ENCODE measurements around the gene REV1. TPM values are rescaled to one million over a fixed set of nuclear protein-coding genes. Genes with fewer than 3 reads are reported as not detected.
A peak's percentile ranks its signal among the peaks of the same experiment; 100 is the strongest.

The REV1 gene
- total RNA-seq, 1 donor from 2014 or later, result 24.4 TPM

DNA sequence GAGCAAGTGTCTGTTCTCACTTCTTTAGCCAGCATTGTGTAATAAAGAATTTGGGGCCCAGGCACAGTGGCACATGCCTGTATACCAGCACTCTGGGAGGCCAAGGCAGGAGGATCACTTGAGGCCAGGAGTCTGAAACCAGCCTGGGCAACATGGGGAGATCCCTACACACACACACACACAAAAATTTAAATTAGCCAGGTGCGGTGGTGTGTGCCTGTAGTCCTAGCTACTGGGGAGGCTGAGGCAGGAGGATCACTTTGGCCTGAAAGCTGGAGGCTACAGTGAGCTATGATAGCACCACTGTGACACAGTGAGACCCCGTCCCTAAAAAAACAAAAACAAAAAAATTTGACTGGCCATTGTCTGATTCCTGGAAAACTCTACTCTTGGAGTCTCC is 8.3 kb downstream of the REV1 start:
- no peak overlapping the region for H3K27ac ChIP-seq (ENCODE audit: low read depth, low read length)
- H3K4me1 ChIP-seq (ENCODE audit: insufficient read depth, low read length), result peaks cover 7% of the 10 kb centered on the region
- no peaks in the 10 kb centered on the region for H3K9me3 ChIP-seq (ENCODE audit: insufficient read depth, low read depth, low read length)
- Mint-ChIP-seq H3K9me3 (ENCODE audit: unreplicated experiment) (no peaks in the 10 kb centered on the region), H3K4me1 (ENCODE audit: low read depth, unreplicated experiment) (peaks cover 21% of the 10 kb centered on the region), H3K27me3 (ENCODE audit: low read depth, unreplicated experiment) (no peaks in the 10 kb centered on the region), H3K27ac (ENCODE audit: unreplicated experiment) (no peak overlapping the region), H3K36me3 (ENCODE audit: low read depth, unreplicated experiment) (no peaks in the 10 kb centered on the region), H3K4me3 (ENCODE audit: unreplicated experiment) (no peak overlapping the region)
- no peak overlapping the region for H3K9ac ChIP-seq (ENCODE audit: low read length)
- no peak overlapping the region for H2AFZ ChIP-seq (ENCODE audit: low read depth, low read length)
- no peaks in the 10 kb centered on the region for H3K36me3 ChIP-seq (ENCODE audit: insufficient read depth, low read length)
- no peak overlapping the region for H3K4me3 ChIP-seq (ENCODE audit: insufficient read depth, low read depth, low read length)
- H3K79me2 ChIP-seq (ENCODE audit: insufficient read depth, low read length), result peaks cover 100% of the 10 kb centered on the region
- H4K20me1 ChIP-seq (ENCODE audit: insufficient read depth, low read length), result peaks cover 79% of the 10 kb centered on the region
- no peak for DNase-seq (ENCODE audit: low read depth)
- no peaks in the 10 kb centered on the region for H3K27me3 ChIP-seq (ENCODE audit: insufficient read depth, low read length)
- TF ChIP-seq, protein P1, sequence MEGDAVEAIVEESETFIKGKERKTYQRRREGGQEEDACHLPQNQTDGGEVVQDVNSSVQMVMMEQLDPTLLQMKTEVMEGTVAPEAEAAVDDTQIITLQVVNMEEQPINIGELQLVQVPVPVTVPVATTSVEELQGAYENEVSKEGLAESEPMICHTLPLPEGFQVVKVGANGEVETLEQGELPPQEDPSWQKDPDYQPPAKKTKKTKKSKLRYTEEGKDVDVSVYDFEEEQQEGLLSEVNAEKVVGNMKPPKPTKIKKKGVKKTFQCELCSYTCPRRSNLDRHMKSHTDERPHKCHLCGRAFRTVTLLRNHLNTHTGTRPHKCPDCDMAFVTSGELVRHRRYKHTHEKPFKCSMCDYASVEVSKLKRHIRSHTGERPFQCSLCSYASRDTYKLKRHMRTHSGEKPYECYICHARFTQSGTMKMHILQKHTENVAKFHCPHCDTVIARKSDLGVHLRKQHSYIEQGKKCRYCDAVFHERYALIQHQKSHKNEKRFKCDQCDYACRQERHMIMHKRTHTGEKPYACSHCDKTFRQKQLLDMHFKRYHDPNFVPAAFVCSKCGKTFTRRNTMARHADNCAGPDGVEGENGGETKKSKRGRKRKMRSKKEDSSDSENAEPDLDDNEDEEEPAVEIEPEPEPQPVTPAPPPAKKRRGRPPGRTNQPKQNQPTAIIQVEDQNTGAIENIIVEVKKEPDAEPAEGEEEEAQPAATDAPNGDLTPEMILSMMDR (IDR thresholded peaks at IDR 0.05; ENCODE audit: insufficient read depth, low read depth, low read length), result no peak
- no peak for TF ChIP-seq EZH2 (IDR thresholded peaks at IDR 0.05; ENCODE audit: insufficient read depth, low read length)
- H3K4me2 ChIP-seq (ENCODE audit: low read length), result no peak overlapping the region
- FAIRE-seq, result no peak

DNA sequence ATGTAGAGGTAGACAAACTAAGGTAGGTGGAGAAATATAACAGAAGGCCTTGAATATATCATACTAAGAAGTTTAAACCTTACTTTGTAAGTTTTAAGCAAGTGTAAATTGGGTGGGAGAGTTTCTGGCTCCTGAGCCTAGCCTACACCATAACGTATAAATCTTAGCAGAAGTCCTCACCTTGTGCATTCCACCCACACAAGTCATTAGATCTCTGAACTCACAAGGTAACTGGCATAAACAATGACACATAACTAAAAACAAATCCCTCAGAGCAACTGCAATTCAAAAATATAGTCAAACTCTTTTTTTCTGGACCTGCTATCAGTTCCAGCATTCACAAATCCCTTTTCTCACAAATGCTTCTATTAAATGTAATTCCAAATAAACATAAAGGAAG is 9.4 kb downstream of the REV1 start:
- no peaks in the 10 kb centered on the region for H3K9me3 Mint-ChIP-seq (ENCODE audit: unreplicated experiment)
- TF ChIP-seq, protein P1 (IDR thresholded peaks at IDR 0.05; ENCODE audit: insufficient read depth, low read depth, low read length), result no peak
- no peak for TF ChIP-seq EZH2 (IDR thresholded peaks at IDR 0.05; ENCODE audit: insufficient read depth, low read length)
- peak; percentile 24 for DNase-seq (ENCODE audit: low read depth)
- Histone ChIP-seq H3K9ac (ENCODE audit: low read length) (no peak overlapping the region), H4K20me1 (ENCODE audit: insufficient read depth, low read length) (peaks cover 71% of the 10 kb centered on the region), H3K4me1 (ENCODE audit: insufficient read depth, low read length) (peaks cover 6% of the 10 kb centered on the region), H3K79me2 (ENCODE audit: insufficient read depth, low read length) (peaks cover 100% of the 10 kb centered on the region), H3K9me3 (ENCODE audit: insufficient read depth, low read depth, low read length) (no peaks in the 10 kb centered on the region), H3K4me2 (ENCODE audit: low read length) (peak overlapping the region; percentile 34), H2AFZ (ENCODE audit: low read depth, low read length) (no peak overlapping the region), H3K27me3 (ENCODE audit: insufficient read depth, low read length) (no peaks in the 10 kb centered on the region), H3K36me3 (ENCODE audit: insufficient read depth, low read length) (no peaks in the 10 kb centered on the region), H3K27ac (ENCODE audit: low read depth, low read length) (no peak overlapping the region), H3K4me3 (ENCODE audit: insufficient read depth, low read depth, low read length) (no peak overlapping the region)
- no peak for FAIRE-seq
- H3K27me3 Mint-ChIP-seq (ENCODE audit: low read depth, unreplicated experiment), result no peaks in the 10 kb centered on the region
- H3K36me3 Mint-ChIP-seq (ENCODE audit: low read depth, unreplicated experiment), result no peaks in the 10 kb centered on the region
- no peak overlapping the region for H3K27ac Mint-ChIP-seq (ENCODE audit: unreplicated experiment)
- no peak overlapping the region for H3K4me3 Mint-ChIP-seq (ENCODE audit: unreplicated experiment)
- H3K4me1 Mint-ChIP-seq (ENCODE audit: low read depth, unreplicated experiment), result peaks cover 17% of the 10 kb centered on the region

DNA sequence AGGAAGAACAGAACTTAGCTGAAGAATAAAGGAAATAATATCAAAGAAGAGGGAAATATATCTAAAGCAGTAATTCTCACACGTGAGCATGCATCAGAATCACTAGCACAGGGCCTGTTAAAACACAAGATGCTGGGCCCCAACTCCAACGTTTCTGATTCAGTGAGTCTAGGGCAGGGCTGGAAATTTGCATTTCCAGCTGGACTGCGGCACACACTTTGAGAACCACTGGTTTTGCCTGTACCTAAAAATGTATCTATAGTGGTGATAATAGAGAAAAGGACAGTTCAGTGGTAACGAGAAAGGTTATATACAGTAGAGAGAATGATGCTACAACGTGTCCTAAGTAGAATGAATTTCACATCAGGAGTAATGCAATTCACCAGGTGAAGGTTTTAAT is 11.2 kb downstream of the REV1 start:
- Mint-ChIP-seq H3K4me1 (ENCODE audit: low read depth, unreplicated experiment) (peaks cover 22% of the 10 kb centered on the region), H3K36me3 (ENCODE audit: low read depth, unreplicated experiment) (no peaks in the 10 kb centered on the region), H3K27me3 (ENCODE audit: low read depth, unreplicated experiment) (no peaks in the 10 kb centered on the region), H3K27ac (ENCODE audit: unreplicated experiment) (no peak overlapping the region), H3K4me3 (ENCODE audit: unreplicated experiment) (no peak overlapping the region), H3K9me3 (ENCODE audit: unreplicated experiment) (no peaks in the 10 kb centered on the region)
- H3K36me3 ChIP-seq (ENCODE audit: insufficient read depth, low read length), result no peaks in the 10 kb centered on the region
- no peaks in the 10 kb centered on the region for H3K27me3 ChIP-seq (ENCODE audit: insufficient read depth, low read length)
- H4K20me1 ChIP-seq (ENCODE audit: insufficient read depth, low read length), result peaks cover 54% of the 10 kb centered on the region
- H2AFZ ChIP-seq (ENCODE audit: low read depth, low read length), result no peak overlapping the region
- H3K4me3 ChIP-seq (ENCODE audit: insufficient read depth, low read depth, low read length), result no peak overlapping the region
- H3K9me3 ChIP-seq (ENCODE audit: insufficient read depth, low read depth, low read length), result no peaks in the 10 kb centered on the region
- FAIRE-seq (no peak), DNase-seq (ENCODE audit: low read depth) (no peak)
- no peak for TF ChIP-seq EZH2 (IDR thresholded peaks at IDR 0.05; ENCODE audit: insufficient read depth, low read length)
- TF ChIP-seq, protein P1 (IDR thresholded peaks at IDR 0.05; ENCODE audit: insufficient read depth, low read depth, low read length), result no peak
- peaks cover 6% of the 10 kb centered on the region for H3K4me1 ChIP-seq (ENCODE audit: insufficient read depth, low read length)
- H3K27ac ChIP-seq (ENCODE audit: low read depth, low read length), result no peak overlapping the region
- H3K79me2 ChIP-seq (ENCODE audit: insufficient read depth, low read length), result peaks cover 99% of the 10 kb centered on the region
- no peak overlapping the region for H3K9ac ChIP-seq (ENCODE audit: low read length)
- H3K4me2 ChIP-seq (ENCODE audit: low read length), result no peak overlapping the region

All from astrocyte (in vitro differentiated cells and primary cell).